ENCODE results near the gene POLD3. TPM values are rescaled to one million over a fixed set of nuclear protein-coding genes. Genes with fewer than 3 reads are reported as not detected.

The POLD3 gene
- total RNA-seq, 1 experiment from 2014 or later, result 18.9 TPM

GRCh38 chr11:74570266-74571061, 21.9 kb upstream of the POLD3 start (continued):
- TF ChIP-seq ATF3 (IDR thresholded peaks at IDR 0.05), result no peak
- peak; percentile 70 to 95 (median 88) for TF ChIP-seq CTCF (IDR thresholded peaks at IDR 0.05 in 2 of 3, conservative IDR thresholded peaks at IDR 0.05 in 1 of 3; ENCODE audit: borderline replicate concordance in 1 of 3, insufficient read depth in 1 of 3, low read depth in 2 of 3, low read length in 2 of 3)

- no peaks in the 10 kb centered on the region for H3K36me3 ChIP-seq (ENCODE audit: control insufficient read depth in 1 of 2, insufficient read depth in 2 of 2, low read length in 2 of 2)
- ChIA-PET CTCF (interaction anchor here (0.5 to 4.4 kb wide), 14 partner anchors 9 to 616 kb away, joined by 3 to 120 read pairs (median 3); partner anchors contain the start of gene LIPT2), POLR2A (interaction anchor here (0.8 to 1.3 kb wide), 3 partner anchors 77 to 118 kb away, joined by 3 to 5 read pairs (median 3); partner anchors contain the start of gene LIPT2), RAD21 (ENCODE audit: low non-redundant PET in 1 of 2, low total read pairs in 2 of 2, uncharacterized antibody in 2 of 2, unreplicated experiment in 2 of 2) (interaction anchor here (0.6 to 2.5 kb wide), 6 partner anchors 78 to 316 kb away, joined by 3 to 25 read pairs (median 4); no protein-coding TSS in a partner anchor)
- H3K4me2 ChIP-seq (ENCODE audit: low read length), result no peak overlapping the region
- H3K27ac ChIP-seq (ENCODE audit: low read depth, low read length), result no peak overlapping the region
- DNase-seq (ENCODE audit: low read depth, low spot score) (no peak), ATAC-seq (no peak)
- no TSS peak for BruUV-seq (replicated peaks)
- TF ChIP-seq MAX (IDR thresholded peaks at IDR 0.05) (no peak), ZBTB33 (IDR thresholded peaks at IDR 0.05; ENCODE audit: extremely low read depth, insufficient replicate concordance, low read length) (no peak), TCF7L2 (IDR thresholded peaks at IDR 0.05; ENCODE audit: borderline replicate concordance, extremely low read depth, insufficient read depth, insufficient read length) (no peak), JUND (IDR thresholded peaks at IDR 0.05) (no peak), POLR2AphosphoS5 (IDR thresholded peaks at IDR 0.05; ENCODE audit: low read depth, low read length) (no peak), CBX3 (IDR thresholded peaks at IDR 0.05; ENCODE audit: low read depth) (no peak), RAD21 (IDR thresholded peaks at IDR 0.05; ENCODE audit: low read depth) (no peak), ATF3 (IDR thresholded peaks at IDR 0.05) (no peak), ZNF274 (IDR thresholded peaks at IDR 0.05; ENCODE audit: low read depth, low read length) (no peak)
- intact Hi-C loops (cut with micrococcal nuclease), result no loop called here
- H3K4me1 ChIP-seq (ENCODE audit: control insufficient read depth in 1 of 2, insufficient read depth in 2 of 2, low read length in 2 of 2), result no peaks in the 10 kb centered on the region
- H3K27me3 ChIP-seq (ENCODE audit: insufficient read depth, low read length), result no peaks in the 10 kb centered on the region
- no peaks in the 10 kb centered on the region for H3K79me2 ChIP-seq (ENCODE audit: insufficient read depth, low read length)
- no peaks in the 10 kb centered on the region for H4K20me1 ChIP-seq (ENCODE audit: insufficient read depth)
- H3K4me3 ChIP-seq (replicated peaks in 1 of 2; ENCODE audit: low read depth in 1 of 2, low read length in 2 of 2), result no peak overlapping the region
- H3K9me3 ChIP-seq (ENCODE audit: control insufficient read depth in 1 of 2, insufficient read depth in 1 of 2, low read depth in 1 of 2, low read length in 2 of 2), result no peaks in the 10 kb centered on the region
- no peak overlapping the region for H3K9ac ChIP-seq (ENCODE audit: low read length)
- no peaks in the 10 kb centered on the region for H3K9me2 ChIP-seq (ENCODE audit: insufficient read depth)
- peak overlapping the region; percentile 7 for H2AFZ ChIP-seq (ENCODE audit: low read depth, low read length, poor library complexity, severe bottlenecking)
Measured at GRCh38 chr11:74571062-74571399, 21.4 kb upstream of the POLD3 start.
